PC-3 (cell line): ENCODE data around the gene GATD1.

Experiments
- CTCF ChIP-seq: fragments of 300-600 bp; sonication (generic); conservative IDR thresholded peaks from 2 replicates; pipeline ENCODE4 v1.5.1; 2017; ENCODE audit warnings: antibody characterized with exemption, low read depth, mild to moderate bottlenecking, low read length
- EZH2 ChIP-seq: fragments of 300-600 bp; sonication (generic); IDR thresholded peaks from one replicate; pipeline ENCODE4 v1.6.1; 2017; ENCODE audit warnings: antibody characterized with exemption, mild to moderate bottlenecking, low read length; ENCODE audit not compliant: unreplicated experiment

- TF ChIP-seq CTCF (no peak), EZH2 (no peak)
These were observed 36.3 kb upstream of the GATD1 start for GRCh38 chr11:813456-814096.
